Activated CD4-positive, alpha-beta memory T cell treated with anti-CD3 and anti-CD28 coated beads for 36 hours (primary cell): ENCODE results near the gene C8A. TPM values are rescaled to one million over a fixed set of nuclear protein-coding genes. Genes with fewer than 3 reads are reported as not detected.

Experiments used
- CTCF ChIA-PET: fragments of 350-600 bp; sonication (Branson Sonifier 250); formaldehyde crosslinking; loops from one replicate; lab custom pipeline; 2021; ENCODE audit warnings: antibody characterized with exemption, inconsistent platforms; lab: Charles Lee
- POLR2A ChIA-PET: fragments of 350-600 bp; sonication (Branson Sonifier 250); formaldehyde crosslinking; loops from one replicate; lab custom pipeline; 2021; ENCODE audit warnings: antibody characterized with exemption; lab: Charles Lee
- DNase-seq: peaks from one replicate; pipeline ENCODE4 v3.0.0-alpha.2; 2020
- H3K27ac Mint-ChIP-seq: one replicate; pipeline ENCODE4 v1.8.0; 2021; ENCODE audit warnings: mixed read lengths
- H3K27me3 Mint-ChIP-seq: one replicate; pipeline ENCODE4 v1.8.0; 2021; ENCODE audit warnings: mixed read lengths
- H3K36me3 Mint-ChIP-seq: one replicate; pipeline ENCODE4 v1.8.0; 2021; ENCODE audit warnings: mixed read lengths
- H3K4me1 Mint-ChIP-seq: one replicate; pipeline ENCODE4 v1.8.0; 2021; ENCODE audit warnings: low read depth, mixed read lengths
- H3K4me3 Mint-ChIP-seq: one replicate; pipeline ENCODE4 v1.8.0; 2021; ENCODE audit warnings: mild to moderate bottlenecking, mixed read lengths
- H3K9me3 Mint-ChIP-seq: one replicate; pipeline ENCODE4 v1.8.0; 2021; ENCODE audit warnings: mixed read lengths
- intact Hi-C: fragments of 100-400 bp; cut with micrococcal nuclease; formaldehyde crosslinking; loops from one replicate; pipeline ENCODE4 v1.15.1; 2023
- total RNA-seq, 2 experiments: library from RNA; stranded (reverse); gene quantifications; one replicate each; pipeline ENCODE4 v1.2.3, GENCODE V29; 2021

Gene C8A
- total RNA-seq, 2 experiments from 2014 or later, result not detected

GRCh38 chr1:56922070-56922469 lies 67.5 kb downstream of the C8A start:
- Mint-ChIP-seq H3K27ac (no peak overlapping the region), H3K27me3 (peaks cover 4% of the 10 kb centered on the region), H3K36me3 (no peaks in the 10 kb centered on the region), H3K4me1 (no peaks in the 10 kb centered on the region), H3K4me3 (no peak overlapping the region), H3K9me3 (no peaks in the 10 kb centered on the region)
- ChIA-PET POLR2A (no interaction called here), CTCF (no interaction called here)
- DNase-seq, result no peak
- intact Hi-C loops, result no loop called here

- Mint-ChIP-seq H3K4me3 (no peak overlapping the region), H3K36me3 (no peaks in the 10 kb centered on the region), H3K9me3 (no peaks in the 10 kb centered on the region), H3K4me1 (no peaks in the 10 kb centered on the region), H3K27ac (no peak overlapping the region), H3K27me3 (peaks cover 4% of the 10 kb centered on the region)
- ChIA-PET CTCF (no interaction called here), POLR2A (no interaction called here)
- DNase-seq, result no peak
- intact Hi-C loops, result no loop called here
Observed at GRCh38 chr1:56922507-56922906, 67.9 kb downstream of the C8A start.

GRCh38 chr1:56923201-56923600 lies 68.6 kb downstream of the C8A start:
- POLR2A ChIA-PET, result no interaction called here
- Mint-ChIP-seq H3K4me1 (no peaks in the 10 kb centered on the region), H3K4me3 (no peak overlapping the region), H3K9me3 (no peaks in the 10 kb centered on the region), H3K36me3 (no peaks in the 10 kb centered on the region), H3K27ac (no peak overlapping the region), H3K27me3 (peaks cover 4% of the 10 kb centered on the region)
- CTCF ChIA-PET, result no interaction called here
- no peak for DNase-seq
- intact Hi-C loops, result no loop called here

- no peaks in the 10 kb centered on the region for H3K4me1 Mint-ChIP-seq
- no peaks in the 10 kb centered on the region for H3K9me3 Mint-ChIP-seq
- ChIA-PET CTCF (no interaction called here), POLR2A (no interaction called here)
- intact Hi-C loops, result no loop called here
- H3K4me3 Mint-ChIP-seq, result no peak overlapping the region
- no peak overlapping the region for H3K27ac Mint-ChIP-seq
- DNase-seq, result no peak
- peaks cover 4% of the 10 kb centered on the region for H3K27me3 Mint-ChIP-seq
- no peaks in the 10 kb centered on the region for H3K36me3 Mint-ChIP-seq
Observed at GRCh38 chr1:56924116-56924515, 69.5 kb downstream of the C8A start.

- Mint-ChIP-seq H3K4me1 (no peaks in the 10 kb centered on the region), H3K27ac (no peak overlapping the region), H3K36me3 (no peaks in the 10 kb centered on the region), H3K9me3 (no peaks in the 10 kb centered on the region), H3K27me3 (peaks cover 4% of the 10 kb centered on the region), H3K4me3 (no peak overlapping the region)
- ChIA-PET POLR2A (no interaction called here), CTCF (no interaction called here)
- DNase-seq, result no peak
- intact Hi-C loops, result no loop called here
Observed at GRCh38 chr1:56925193-56925592, 70.6 kb downstream of the C8A start.

GRCh38 chr1:56927171-56927570 lies 72.6 kb downstream of the C8A start:
- Mint-ChIP-seq H3K36me3 (no peaks in the 10 kb centered on the region), H3K9me3 (no peaks in the 10 kb centered on the region), H3K4me1 (no peaks in the 10 kb centered on the region), H3K4me3 (no peak overlapping the region), H3K27ac (no peak overlapping the region), H3K27me3 (peaks cover 4% of the 10 kb centered on the region)
- DNase-seq, result no peak
- ChIA-PET CTCF (no interaction called here), POLR2A (no interaction called here)
- intact Hi-C loops, result no loop called here

- H3K36me3 Mint-ChIP-seq, result no peaks in the 10 kb centered on the region
- H3K4me3 Mint-ChIP-seq, result no peak overlapping the region
- CTCF ChIA-PET, result no interaction called here
- no peaks in the 10 kb centered on the region for H3K9me3 Mint-ChIP-seq
- DNase-seq, result no peak
- peaks cover 4% of the 10 kb centered on the region for H3K27me3 Mint-ChIP-seq
- intact Hi-C loops, result no loop called here
- no peak overlapping the region for H3K27ac Mint-ChIP-seq
- POLR2A ChIA-PET, result no interaction called here
- no peaks in the 10 kb centered on the region for H3K4me1 Mint-ChIP-seq
Observed at GRCh38 chr1:56927986-56928385, 73.4 kb downstream of the C8A start.

- Mint-ChIP-seq H3K27me3 (peaks cover 4% of the 10 kb centered on the region), H3K9me3 (no peaks in the 10 kb centered on the region), H3K4me1 (no peaks in the 10 kb centered on the region), H3K4me3 (no peak overlapping the region), H3K36me3 (no peaks in the 10 kb centered on the region), H3K27ac (no peak overlapping the region)
- intact Hi-C loops, result no loop called here
- CTCF ChIA-PET, result interaction anchor here (0.6 kb wide), 1 partner anchor 599 kb away, joined by 4 read pairs; no protein-coding TSS in a partner anchor
- DNase-seq, result no peak
- POLR2A ChIA-PET, result no interaction called here
Observed at GRCh38 chr1:56929492-56929891, 74.9 kb downstream of the C8A start.

- POLR2A ChIA-PET, result no interaction called here
- Mint-ChIP-seq H3K27me3 (peaks cover 4% of the 10 kb centered on the region), H3K27ac (no peak overlapping the region), H3K4me1 (no peaks in the 10 kb centered on the region), H3K36me3 (no peaks in the 10 kb centered on the region), H3K4me3 (no peak overlapping the region), H3K9me3 (no peaks in the 10 kb centered on the region)
- CTCF ChIA-PET, result no interaction called here
- intact Hi-C loops, result no loop called here
- DNase-seq, result no peak
Observed at GRCh38 chr1:56931211-56931610, 76.6 kb downstream of the C8A start.

GRCh38 chr1:56931686-56932085 lies 77.1 kb downstream of the C8A start:
- no peaks in the 10 kb centered on the region for H3K9me3 Mint-ChIP-seq
- peaks cover 2% of the 10 kb centered on the region for H3K27me3 Mint-ChIP-seq
- H3K4me3 Mint-ChIP-seq, result no peak overlapping the region
- POLR2A ChIA-PET, result no interaction called here
- intact Hi-C loops, result no loop called here
- no peaks in the 10 kb centered on the region for H3K36me3 Mint-ChIP-seq
- no peaks in the 10 kb centered on the region for H3K4me1 Mint-ChIP-seq
- no peak for DNase-seq
- CTCF ChIA-PET, result no interaction called here
- H3K27ac Mint-ChIP-seq, result no peak overlapping the region

GRCh38 chr1:56933161-56933560 lies 78.6 kb downstream of the C8A start:
- ChIA-PET CTCF (no interaction called here), POLR2A (no interaction called here)
- no peaks in the 10 kb centered on the region for H3K36me3 Mint-ChIP-seq

GRCh38 chr1:56933606-56934005 lies 79.0 kb downstream of the C8A start:
- ChIA-PET POLR2A (no interaction called here), CTCF (no interaction called here)
- Mint-ChIP-seq H3K36me3 (no peaks in the 10 kb centered on the region), H3K27me3 (peaks cover 2% of the 10 kb centered on the region), H3K27ac (no peak overlapping the region), H3K4me3 (no peak overlapping the region), H3K9me3 (no peaks in the 10 kb centered on the region), H3K4me1 (no peaks in the 10 kb centered on the region)
- DNase-seq, result no peak
- intact Hi-C loops, result no loop called here

More at GRCh38 chr1:56933161-56933560, 78.6 kb downstream of the C8A start:
- Mint-ChIP-seq H3K4me3 (no peak overlapping the region), H3K4me1 (no peaks in the 10 kb centered on the region), H3K27ac (no peak overlapping the region), H3K27me3 (peaks cover 2% of the 10 kb centered on the region), H3K9me3 (no peaks in the 10 kb centered on the region)
- intact Hi-C loops, result no loop called here
- DNase-seq, result no peak

GRCh38 chr1:56934430-56935060 lies 79.9 kb downstream of the C8A start:
- intact Hi-C loops, result no loop called here
- Mint-ChIP-seq H3K4me3 (no peak overlapping the region), H3K27ac (no peak overlapping the region), H3K36me3 (no peaks in the 10 kb centered on the region), H3K27me3 (peaks cover 3% of the 10 kb centered on the region), H3K4me1 (no peaks in the 10 kb centered on the region), H3K9me3 (no peaks in the 10 kb centered on the region)
- POLR2A ChIA-PET, result no interaction called here
- no peak for DNase-seq
- CTCF ChIA-PET, result no interaction called here
